Endodermal cell (in vitro differentiated cells): ENCODE data around the gene ILF3. TPM values are rescaled to one million over a fixed set of nuclear protein-coding genes. Genes with fewer than 3 reads are reported as not detected.
A peak's percentile ranks its signal among the peaks of the same experiment; 100 is the strongest.

Experiments
- DNase-seq: peaks from one replicate; pipeline ENCODE4 v3.0.0-alpha.2; 2017
- H3K27ac ChIP-seq: 2 replicates; pipeline ENCODE4 v1.5.1; 2013; ENCODE audit warnings: mild to moderate bottlenecking, low read depth, low read length, moderate library complexity
- H3K27me3 ChIP-seq: 2 replicates; pipeline ENCODE4 v1.6.1; 2013; ENCODE audit warnings: mild to moderate bottlenecking, low read length, moderate library complexity; ENCODE audit not compliant: insufficient read depth, control insufficient read depth, poor library complexity, severe bottlenecking
- H3K36me3 ChIP-seq: 2 replicates; pipeline ENCODE4 v1.7.0; 2013; ENCODE audit warnings: mild to moderate bottlenecking, low read length, moderate library complexity; ENCODE audit not compliant: control insufficient read depth, insufficient read depth
- H3K4me1 ChIP-seq: one replicate; pipeline ENCODE4 v1.7.0; 2013; ENCODE audit warnings: low read length; ENCODE audit not compliant: control insufficient read depth, insufficient read depth
- H3K4me3 ChIP-seq: 2 replicates; pipeline ENCODE4 v1.5.1; 2013; ENCODE audit warnings: mild to moderate bottlenecking, low read length, moderate library complexity
- H3K9ac ChIP-seq: 2 replicates; pipeline ENCODE4 v1.6.1; 2013; ENCODE audit warnings: mild to moderate bottlenecking, low read length, moderate library complexity; ENCODE audit not compliant: poor library complexity, severe bottlenecking; ENCODE audit errors: extremely low read depth
- H3K9me3 ChIP-seq: 2 replicates; pipeline ENCODE4 v1.6.1; 2013; ENCODE audit warnings: mild to moderate bottlenecking, low read length, moderate library complexity; ENCODE audit not compliant: control insufficient read depth
- H3K27ac Mint-ChIP-seq: 2 replicates; pipeline ENCODE4 v1.8.0; 2020; ENCODE audit warnings: mixed read lengths
- H3K27me3 Mint-ChIP-seq: 2 replicates; pipeline ENCODE4 v1.8.0; 2021; ENCODE audit warnings: mild to moderate bottlenecking, mixed read lengths; ENCODE audit not compliant: insufficient read depth
- H3K36me3 Mint-ChIP-seq: 2 replicates; pipeline ENCODE4 v1.8.0; 2020; ENCODE audit warnings: low read depth, mixed read lengths
- H3K4me1 Mint-ChIP-seq: 2 replicates; pipeline ENCODE4 v1.8.0; 2020; ENCODE audit warnings: mixed read lengths
- H3K4me3 Mint-ChIP-seq: 2 replicates; pipeline ENCODE4 v1.8.0; 2020; ENCODE audit warnings: mild to moderate bottlenecking, moderate library complexity, mixed read lengths
- H3K9me3 Mint-ChIP-seq: 2 replicates; pipeline ENCODE4 v1.8.0; 2020; ENCODE audit warnings: mild to moderate bottlenecking, mixed read lengths
- WGBS, 2 experiments: methylation state at CpG; one replicate each; pipeline versions ENCODE4 v1.1.5 to v1.1.7; 2013; ENCODE audit warnings: missing lambda C conversion rate in 2 of 2, mixed read lengths in 1 of 2; ENCODE audit not compliant: insufficient coverage in 1 of 2, insufficient read length in 1 of 2; 5-methylcytosine and 5-hydroxymethylcytosine counted together
- total RNA-seq, 2 donors: library from RNA; stranded (reverse); fragmentation: NEBNext Ultra II Directional in 1 of 2; extraction: Animal tissue kit (Norgen Biotek cat#: 25700) in 1 of 2; gene quantifications; 2 replicates in 1 of 2; 3 replicates in 1 of 2; pipeline ENCODE4 v1.2.1, GENCODE V29; 2021
- TF ChIP-seq, protein P1 (sequence below): fragments of 200-600 bp; sonication (generic); conservative IDR thresholded peaks from 2 replicates; pipeline ENCODE4 v1.5.0; 2021; ENCODE audit warnings: antibody characterized with exemption, mild to moderate bottlenecking

ILF3 gene
- total RNA-seq, 2 donors from 2014 or later = 625 to 629 TPM

DNA sequence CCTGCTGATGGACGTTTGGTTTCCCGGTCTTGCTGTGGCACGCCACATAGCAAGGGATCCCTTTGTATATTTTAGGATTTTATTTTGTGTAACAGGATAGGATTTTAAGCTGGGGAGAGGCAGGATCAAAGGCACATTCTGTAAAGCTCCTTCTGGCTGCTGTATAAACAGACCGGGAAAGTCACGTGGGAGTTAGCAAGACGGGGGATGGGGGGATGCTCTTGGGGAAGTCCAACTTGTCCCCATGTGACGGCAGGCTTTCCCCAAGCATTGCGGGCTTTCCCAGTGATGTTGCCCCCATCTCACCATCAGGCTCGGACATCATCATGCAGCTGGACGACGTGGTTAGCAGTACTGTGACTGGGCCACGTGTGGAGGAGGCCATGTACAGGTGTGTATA lies 52.8 kb downstream of the ILF3 start:
- H3K9me3 Mint-ChIP-seq = no peaks in the 10 kb centered on the region
- Histone ChIP-seq H3K4me1 (no peaks in the 10 kb centered on the region), H3K27ac (no peak overlapping the region), H3K36me3 (no peaks in the 10 kb centered on the region), H3K9me3 (no peaks in the 10 kb centered on the region), H3K9ac (no peak overlapping the region), H3K4me3 (no peak overlapping the region), H3K27me3 (no peaks in the 10 kb centered on the region)
- H3K4me1 Mint-ChIP-seq = peaks cover 2% of the 10 kb centered on the region
- H3K27me3 Mint-ChIP-seq = no peaks in the 10 kb centered on the region
- H3K27ac Mint-ChIP-seq = no peak overlapping the region
- TF ChIP-seq, protein P1, sequence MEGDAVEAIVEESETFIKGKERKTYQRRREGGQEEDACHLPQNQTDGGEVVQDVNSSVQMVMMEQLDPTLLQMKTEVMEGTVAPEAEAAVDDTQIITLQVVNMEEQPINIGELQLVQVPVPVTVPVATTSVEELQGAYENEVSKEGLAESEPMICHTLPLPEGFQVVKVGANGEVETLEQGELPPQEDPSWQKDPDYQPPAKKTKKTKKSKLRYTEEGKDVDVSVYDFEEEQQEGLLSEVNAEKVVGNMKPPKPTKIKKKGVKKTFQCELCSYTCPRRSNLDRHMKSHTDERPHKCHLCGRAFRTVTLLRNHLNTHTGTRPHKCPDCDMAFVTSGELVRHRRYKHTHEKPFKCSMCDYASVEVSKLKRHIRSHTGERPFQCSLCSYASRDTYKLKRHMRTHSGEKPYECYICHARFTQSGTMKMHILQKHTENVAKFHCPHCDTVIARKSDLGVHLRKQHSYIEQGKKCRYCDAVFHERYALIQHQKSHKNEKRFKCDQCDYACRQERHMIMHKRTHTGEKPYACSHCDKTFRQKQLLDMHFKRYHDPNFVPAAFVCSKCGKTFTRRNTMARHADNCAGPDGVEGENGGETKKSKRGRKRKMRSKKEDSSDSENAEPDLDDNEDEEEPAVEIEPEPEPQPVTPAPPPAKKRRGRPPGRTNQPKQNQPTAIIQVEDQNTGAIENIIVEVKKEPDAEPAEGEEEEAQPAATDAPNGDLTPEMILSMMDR = no peak
- H3K36me3 Mint-ChIP-seq = peaks cover 8% of the 10 kb centered on the region
- DNase-seq = no peak
- 86 to 89% methylated on average over 7 to 12 of the region's 12 CpGs for WGBS, 2 experiments
- no peak overlapping the region for H3K4me3 Mint-ChIP-seq

DNA sequence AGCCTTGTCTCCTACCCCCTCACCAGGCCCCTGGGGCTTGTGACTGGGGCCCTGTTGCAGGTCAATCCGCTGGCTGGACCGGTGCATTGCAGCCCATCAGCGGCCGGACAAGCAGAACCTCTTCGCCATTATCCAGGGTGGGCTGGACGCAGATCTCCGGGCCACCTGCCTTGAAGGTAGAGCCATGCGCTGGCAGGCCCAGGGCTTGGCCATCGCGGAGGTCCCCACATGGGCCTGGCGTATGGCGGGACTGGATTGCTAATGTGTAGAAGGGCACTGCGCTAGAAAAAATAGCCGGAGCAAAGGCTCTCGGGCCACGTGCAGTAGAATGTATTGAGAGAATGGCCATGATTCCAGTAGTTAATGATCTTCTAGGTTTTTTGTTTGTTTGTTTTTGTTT lies 53.3 kb downstream of the ILF3 start:
- TF ChIP-seq, protein P1 = no peak
- peaks cover 11% of the 10 kb centered on the region for H3K36me3 Mint-ChIP-seq
- Histone ChIP-seq H3K4me3 (no peak overlapping the region), H3K27me3 (no peaks in the 10 kb centered on the region), H3K9ac (no peak overlapping the region), H3K27ac (no peak overlapping the region), H3K9me3 (no peaks in the 10 kb centered on the region), H3K4me1 (no peaks in the 10 kb centered on the region), H3K36me3 (no peaks in the 10 kb centered on the region)
- 96 to 97% methylated on average over 9 to 16 of the region's 16 CpGs for WGBS, 2 experiments
- no peaks in the 10 kb centered on the region for H3K9me3 Mint-ChIP-seq
- no peak overlapping the region for H3K27ac Mint-ChIP-seq
- H3K4me3 Mint-ChIP-seq = no peak overlapping the region
- no peaks in the 10 kb centered on the region for H3K27me3 Mint-ChIP-seq
- peaks cover 4% of the 10 kb centered on the region for H3K4me1 Mint-ChIP-seq
- DNase-seq = no peak

DNA sequence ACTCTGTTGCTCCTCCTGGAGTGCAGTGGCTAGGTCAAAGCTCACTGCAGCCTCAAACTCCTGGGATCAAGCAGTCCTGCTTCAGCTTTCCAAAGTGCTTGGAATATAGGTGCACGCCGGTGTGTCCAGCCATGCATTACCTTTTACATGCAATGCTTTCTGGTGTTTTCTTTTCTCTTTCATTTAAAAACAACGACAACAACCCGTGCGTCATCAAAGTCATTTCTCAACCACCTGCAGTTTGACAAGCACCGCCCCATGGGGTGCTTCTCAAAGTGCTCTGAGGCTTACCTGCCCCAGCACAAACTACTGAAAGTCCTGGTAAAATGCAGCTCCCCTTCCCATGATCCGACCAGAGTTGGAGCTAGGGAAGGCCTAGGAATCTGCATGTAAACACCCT lies 54.1 kb downstream of the ILF3 start:
- Mint-ChIP-seq H3K36me3 (peaks cover 11% of the 10 kb centered on the region), H3K9me3 (no peaks in the 10 kb centered on the region), H3K4me1 (peaks cover 4% of the 10 kb centered on the region), H3K27ac (peak overlapping the region; percentile 37), H3K4me3 (no peak overlapping the region), H3K27me3 (no peaks in the 10 kb centered on the region)
- Histone ChIP-seq H3K9me3 (no peaks in the 10 kb centered on the region), H3K4me1 (no peaks in the 10 kb centered on the region), H3K27ac (no peak overlapping the region), H3K36me3 (no peaks in the 10 kb centered on the region), H3K4me3 (no peak overlapping the region), H3K9ac (no peak overlapping the region), H3K27me3 (no peaks in the 10 kb centered on the region)
- DNase-seq = peak; percentile 48
- TF ChIP-seq, protein P1 = no peak
- 89 to 93% methylated on average over 6 to 7 of the region's 7 CpGs for WGBS, 2 experiments
